C4-2B (cell line): Measurements from ENCODE around the gene KRT7.

Experiments
- ZFX ChIP-seq: fragments of 450-650 bp; IDR thresholded peaks from 2 replicates; pipeline ENCODE4 v1.6.1; 2017
- TF ChIP-seq, protein P1 (sequence below): fragments of 450-650 bp; conservative IDR thresholded peaks from 2 replicates; pipeline ENCODE4 v1.5.1; 2017; ENCODE audit warnings: mild to moderate bottlenecking

DNA sequence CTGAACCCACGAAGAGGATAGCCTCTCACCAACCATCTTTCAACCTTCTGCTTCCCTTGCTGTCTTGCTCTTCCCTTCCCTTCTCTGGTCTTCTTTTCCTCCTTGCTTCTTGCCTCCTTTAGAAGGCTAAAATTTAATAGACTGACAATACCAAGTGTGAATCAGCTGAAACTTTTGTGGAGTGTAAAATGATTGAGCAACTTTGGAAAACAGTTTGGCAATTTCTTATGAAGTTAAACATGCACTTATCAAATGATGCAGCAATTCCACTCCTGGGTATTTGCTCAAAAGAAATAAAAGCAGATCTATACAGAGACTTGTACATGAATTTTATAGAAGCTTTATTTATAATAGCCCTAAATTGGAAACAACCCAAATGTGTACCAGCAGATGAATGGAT is 38.1 kb downstream of the KRT7 start:
- TF ChIP-seq, protein P1, sequence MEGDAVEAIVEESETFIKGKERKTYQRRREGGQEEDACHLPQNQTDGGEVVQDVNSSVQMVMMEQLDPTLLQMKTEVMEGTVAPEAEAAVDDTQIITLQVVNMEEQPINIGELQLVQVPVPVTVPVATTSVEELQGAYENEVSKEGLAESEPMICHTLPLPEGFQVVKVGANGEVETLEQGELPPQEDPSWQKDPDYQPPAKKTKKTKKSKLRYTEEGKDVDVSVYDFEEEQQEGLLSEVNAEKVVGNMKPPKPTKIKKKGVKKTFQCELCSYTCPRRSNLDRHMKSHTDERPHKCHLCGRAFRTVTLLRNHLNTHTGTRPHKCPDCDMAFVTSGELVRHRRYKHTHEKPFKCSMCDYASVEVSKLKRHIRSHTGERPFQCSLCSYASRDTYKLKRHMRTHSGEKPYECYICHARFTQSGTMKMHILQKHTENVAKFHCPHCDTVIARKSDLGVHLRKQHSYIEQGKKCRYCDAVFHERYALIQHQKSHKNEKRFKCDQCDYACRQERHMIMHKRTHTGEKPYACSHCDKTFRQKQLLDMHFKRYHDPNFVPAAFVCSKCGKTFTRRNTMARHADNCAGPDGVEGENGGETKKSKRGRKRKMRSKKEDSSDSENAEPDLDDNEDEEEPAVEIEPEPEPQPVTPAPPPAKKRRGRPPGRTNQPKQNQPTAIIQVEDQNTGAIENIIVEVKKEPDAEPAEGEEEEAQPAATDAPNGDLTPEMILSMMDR = no peak
- TF ChIP-seq ZFX = no peak
